ENCODE measurements around the gene SPAG8.

- no peak for TF ChIP-seq CTCF (conservative IDR thresholded peaks at IDR 0.05)
- no peak for TF ChIP-seq EZH2 (IDR thresholded peaks at IDR 0.05; ENCODE audit: low read depth)
Observed at GRCh38 chr9:35829084-35829763, 17.2 kb upstream of the SPAG8 start, which contains the start of gene TMEM8B.

Data from PC-9 (cell line).